HEK293 (cell line): ENCODE results near the gene CHSY1.

ENCODE experiments used
- CTCF ChIA-PET: fragments of 350-600 bp; formaldehyde crosslinking; extraction: SDS; loops from one replicate; lab custom pipeline; 2021; ENCODE audit warnings: antibody characterized with exemption; lab: Yijun Ruan, JAX
- POLR2A ChIA-PET: fragments of 300-600 bp; formaldehyde crosslinking; extraction: SDS; loops from one replicate; lab custom pipeline; 2020; ENCODE audit warnings: antibody characterized with exemption, inconsistent platforms; lab: Yijun Ruan, JAX
- H3K27ac ChIP-seq: fragments of 200-500 bp; sonication (Bioruptor generic); 2 replicates; pipeline ENCODE4 v1.5.1; 2014; ENCODE audit warnings: low read depth, low read length, control low read depth, inconsistent platforms; ENCODE audit errors: extremely low read depth
- H3K36me3 ChIP-seq, 2 experiments: fragments of 200-500 bp in 1 of 2; sonication (Bioruptor generic) in 1 of 2; 1 replicate in 1 of 2; 2 replicates in 1 of 2; pipeline ENCODE4 v1.5.1; 2014 to 2017; ENCODE audit warnings: inconsistent platforms in 2 of 2, low read length in 2 of 2; ENCODE audit not compliant: control insufficient read depth in 2 of 2, insufficient read depth in 1 of 2
- H3K4me1 ChIP-seq: fragments of 200-500 bp; sonication (Bioruptor generic); 2 replicates; pipeline ENCODE4 v1.5.1; 2014; ENCODE audit warnings: mild to moderate bottlenecking, low read length, inconsistent platforms; ENCODE audit not compliant: control insufficient read depth, insufficient read depth
- H3K4me3 ChIP-seq: 2 replicates; pipeline ENCODE4 v1.5.1; 2011; ENCODE audit warnings: low read depth, mild to moderate bottlenecking, control low read depth, low read length, moderate library complexity
- H3K9me3 ChIP-seq: fragments of 200-500 bp; sonication (Bioruptor generic); 2 replicates; pipeline ENCODE4 v1.5.1; 2014; ENCODE audit warnings: low read depth, low read length, inconsistent platforms; ENCODE audit not compliant: control insufficient read depth, insufficient read depth
- CTCF ChIP-seq: fragments of 450-650 bp; formaldehyde crosslinking; IDR thresholded peaks from 2 replicates; pipeline ENCODE4 v1.5.1; 2016; ENCODE audit warnings: missing biosample characterization, missing genetic modification characterization
- FEZF1 ChIP-seq: fragments of 450-650 bp; formaldehyde crosslinking; IDR thresholded peaks from 2 replicates; pipeline ENCODE4 v1.5.1; 2016; ENCODE audit warnings: missing biosample characterization, missing genetic modification characterization
- PRDM6 ChIP-seq: fragments of 450-650 bp; formaldehyde crosslinking; IDR thresholded peaks from 2 replicates; pipeline ENCODE4 v1.5.1; 2017; ENCODE audit warnings: missing biosample characterization, missing genetic modification characterization
- REST ChIP-seq: fragments of 450-650 bp; formaldehyde crosslinking; IDR thresholded peaks from 2 replicates; pipeline ENCODE4 v1.5.1; 2016; ENCODE audit warnings: missing biosample characterization, missing genetic modification characterization
- SETDB1 ChIP-seq: IDR thresholded peaks from one replicate; pipeline ENCODE4 v1.6.1; 2017; ENCODE audit warnings: mild to moderate bottlenecking, low read length, moderate library complexity, mixed read lengths; ENCODE audit not compliant: insufficient read length
- ZBTB20 ChIP-seq: fragments of 450-650 bp; formaldehyde crosslinking; IDR thresholded peaks from 2 replicates; pipeline ENCODE4 v1.5.1; 2016; ENCODE audit warnings: missing biosample characterization, missing genetic modification characterization
- ZFP37 ChIP-seq: fragments of 450-650 bp; formaldehyde crosslinking; IDR thresholded peaks from 2 replicates; pipeline ENCODE4 v1.5.1; 2016; ENCODE audit warnings: missing biosample characterization, missing genetic modification characterization
- ZIC2 ChIP-seq: fragments of 450-650 bp; formaldehyde crosslinking; IDR thresholded peaks from 2 replicates; pipeline ENCODE4 v1.5.1; 2016; ENCODE audit warnings: missing biosample characterization, missing genetic modification characterization
- ZNF133 ChIP-seq: fragments of 450-650 bp; formaldehyde crosslinking; IDR thresholded peaks from 2 replicates; pipeline ENCODE4 v1.5.1; 2016; ENCODE audit warnings: missing biosample characterization, missing genetic modification characterization
- ZNF202 ChIP-seq: fragments of 450-650 bp; formaldehyde crosslinking; IDR thresholded peaks from 2 replicates; pipeline ENCODE4 v1.5.1; 2016; ENCODE audit warnings: missing biosample characterization, missing genetic modification characterization, borderline replicate concordance
- ZNF239 ChIP-seq: fragments of 450-650 bp; formaldehyde crosslinking; IDR thresholded peaks from 2 replicates; pipeline ENCODE4 v1.5.1; 2016; ENCODE audit warnings: missing biosample characterization, missing genetic modification characterization
- ZNF266 ChIP-seq: fragments of 450-650 bp; formaldehyde crosslinking; IDR thresholded peaks from 2 replicates; pipeline ENCODE4 v1.5.1; 2016; ENCODE audit warnings: missing biosample characterization, missing genetic modification characterization, low read depth
- ZNF341 ChIP-seq: fragments of 450-650 bp; formaldehyde crosslinking; IDR thresholded peaks from 2 replicates; pipeline ENCODE4; 2016; ENCODE audit warnings: low read depth, missing biosample characterization, missing genetic modification characterization
- ZNF350 ChIP-seq: fragments of 450-650 bp; formaldehyde crosslinking; IDR thresholded peaks from 2 replicates; pipeline ENCODE4 v1.5.0; 2017; ENCODE audit warnings: missing biosample characterization, mild to moderate bottlenecking, missing genetic modification characterization
- ZNF354C ChIP-seq: fragments of 450-650 bp; formaldehyde crosslinking; IDR thresholded peaks from 2 replicates; pipeline ENCODE4 v1.5.1; 2016; ENCODE audit warnings: missing biosample characterization, missing genetic modification characterization, low read depth, borderline replicate concordance
- ZNF544 ChIP-seq: fragments of 450-650 bp; formaldehyde crosslinking; IDR thresholded peaks from 2 replicates; pipeline ENCODE4 v1.5.0; 2017; ENCODE audit warnings: missing biosample characterization, missing genetic modification characterization
- ZNF596 ChIP-seq: fragments of 450-650 bp; IDR thresholded peaks from 2 replicates; pipeline ENCODE4 v1.5.0; 2018; ENCODE audit warnings: missing biosample characterization, mild to moderate bottlenecking, missing genetic modification characterization, moderate library complexity
- ZNF600 ChIP-seq: fragments of 450-650 bp; formaldehyde crosslinking; IDR thresholded peaks from 2 replicates; pipeline ENCODE4 v1.5.1; 2016; ENCODE audit warnings: missing biosample characterization, missing genetic modification characterization
- ZNF621 ChIP-seq: fragments of 450-650 bp; formaldehyde crosslinking; IDR thresholded peaks from 2 replicates; pipeline ENCODE4 v1.5.1; 2017; ENCODE audit warnings: missing biosample characterization, missing genetic modification characterization
- ZNF785 ChIP-seq: fragments of 450-650 bp; formaldehyde crosslinking; IDR thresholded peaks from 2 replicates; pipeline ENCODE4 v1.5.1; 2016; ENCODE audit warnings: missing biosample characterization, missing genetic modification characterization
- ZSCAN23 ChIP-seq: fragments of 450-650 bp; formaldehyde crosslinking; IDR thresholded peaks from 2 replicates; pipeline ENCODE4 v1.5.1; 2016; ENCODE audit warnings: missing biosample characterization, missing genetic modification characterization
- ZSCAN30 ChIP-seq: fragments of 450-650 bp; IDR thresholded peaks from 2 replicates; pipeline ENCODE4 v1.5.1; 2018; ENCODE audit warnings: missing biosample characterization, mild to moderate bottlenecking, missing genetic modification characterization, moderate library complexity

The CHSY1 gene

GRCh38 chr15:101176625-101177024 is 75.2 kb downstream of the CHSY1 start:
- peaks cover 0 to 28% of the 10 kb centered on the region in 2 experiments; a peak in 2 of 3 replicates for H3K36me3 ChIP-seq
- peak; percentile 83 for TF ChIP-seq FEZF1 (tag by site-specific recombination)
- no peak for TF ChIP-seq ZNF596 (tag by site-specific recombination)
- peak; percentile 19 for TF ChIP-seq SETDB1
- TF ChIP-seq ZNF350 (tag by site-specific recombination) = no peak
- 0 out of 2 replicates have a peak, but pooled peaks have one; percentile 12 for TF ChIP-seq ZNF600 (tag by site-specific recombination)
- 0 out of 2 replicates have a peak, but pooled peaks have one; percentile 16 for TF ChIP-seq PRDM6 (tag by site-specific recombination)
- TF ChIP-seq, all 188 proteins: peak for 4
- no peak overlapping the region for H3K27ac ChIP-seq
- H3K9me3 ChIP-seq = no peaks in the 10 kb centered on the region
- H3K4me3 ChIP-seq = no peak overlapping the region
- ChIA-PET POLR2A (interaction anchor here (0.6 kb wide), 1 partner anchor 75 kb away, joined by 3 read pairs; the partner anchor contains the start of gene CHSY1), CTCF (interaction anchor here (0.9 to 1.0 kb wide), 2 partner anchors 11 to 17 kb away, joined by 3 read pairs; no protein-coding TSS in a partner anchor)
- H3K4me1 ChIP-seq = peaks cover 4% of the 10 kb centered on the region; the same call in 1 of the 2 replicates

GRCh38 chr15:101175401-101175800 is 76.4 kb downstream of the CHSY1 start:
- ChIA-PET CTCF (no interaction called here), POLR2A (interaction anchor here (1.3 kb wide), 1 partner anchor 76 kb away, joined by 5 read pairs; the partner anchor contains the start of gene CHSY1)
- no peak overlapping the region for H3K27ac ChIP-seq
- H3K4me1 ChIP-seq = peaks cover 4% of the 10 kb centered on the region; the same call in 1 of the 2 replicates
- no peak for TF ChIP-seq ZNF354C (tag by site-specific recombination)
- no peak for TF ChIP-seq ZNF785
- TF ChIP-seq ZNF266 (tag by site-specific recombination) = no peak
- no peak for TF ChIP-seq ZNF621 (tag by site-specific recombination)
- no peak for TF ChIP-seq ZNF544
- no peaks in the 10 kb centered on the region for H3K9me3 ChIP-seq
- H3K4me3 ChIP-seq = no peak overlapping the region
- peaks cover 0 to 19% of the 10 kb centered on the region in 2 experiments; a peak in 2 of 3 replicates for H3K36me3 ChIP-seq

- peaks cover 0 to 19% of the 10 kb centered on the region in 2 experiments; a peak in 2 of 3 replicates for H3K36me3 ChIP-seq
- TF ChIP-seq ZNF239 (tag by site-specific recombination) = no peak
- TF ChIP-seq ZNF202 (tag by site-specific recombination) = peak; percentile 49; the same call in 1 of the 2 replicates
- TF ChIP-seq ZSCAN23 (tag by site-specific recombination) = no peak
- TF ChIP-seq ZFP37 (tag by site-specific recombination) = no peak
- TF ChIP-seq ZSCAN30 (tag by site-specific recombination) = no peak
- TF ChIP-seq ZIC2 (tag by site-specific recombination) = peak; percentile 51; the same call in 1 of the 2 replicates
- TF ChIP-seq ZNF133 = no peak
- no peak for TF ChIP-seq FEZF1 (tag by site-specific recombination)
- no peak for TF ChIP-seq ZNF341
- no peak for TF ChIP-seq CTCF (tag by site-specific recombination)
- no peak for TF ChIP-seq REST
- TF ChIP-seq ZBTB20 (tag by site-specific recombination) = no peak
- POLR2A ChIA-PET = interaction anchor here (1.3 kb wide), 1 partner anchor 77 kb away, joined by 5 read pairs; the partner anchor contains the start of gene CHSY1
- H3K4me3 ChIP-seq = no peak overlapping the region
- H3K4me1 ChIP-seq = peaks cover 4% of the 10 kb centered on the region; the same call in 1 of the 2 replicates
- H3K27ac ChIP-seq = no peak overlapping the region
- CTCF ChIA-PET = interaction anchor here (0.6 to 0.7 kb wide), 2 partner anchors 76 to 1473 kb away, joined by 3 read pairs; no protein-coding TSS in a partner anchor
- H3K9me3 ChIP-seq = no peaks in the 10 kb centered on the region
Measured at GRCh38 chr15:101174152-101174920, 77.5 kb downstream of the CHSY1 start.
